GM19463 (cell line): Measurements from ENCODE around the gene CCIN.

Source experiments
- ATAC-seq: cut with Tn5 transposase; IDR thresholded peaks from one replicate; pipeline ENCODE4 v1.9.1; 2021; ENCODE audit warnings: mild to moderate bottlenecking, moderate library complexity; ENCODE audit not compliant: unreplicated experiment

The CCIN gene

GRCh38 chr9:36188212-36188611 is 19.0 kb downstream of the CCIN start:
- no peak for ATAC-seq

GRCh38 chr9:36189976-36190375 is 20.8 kb downstream of the CCIN start:
- ATAC-seq = no peak

DNA sequence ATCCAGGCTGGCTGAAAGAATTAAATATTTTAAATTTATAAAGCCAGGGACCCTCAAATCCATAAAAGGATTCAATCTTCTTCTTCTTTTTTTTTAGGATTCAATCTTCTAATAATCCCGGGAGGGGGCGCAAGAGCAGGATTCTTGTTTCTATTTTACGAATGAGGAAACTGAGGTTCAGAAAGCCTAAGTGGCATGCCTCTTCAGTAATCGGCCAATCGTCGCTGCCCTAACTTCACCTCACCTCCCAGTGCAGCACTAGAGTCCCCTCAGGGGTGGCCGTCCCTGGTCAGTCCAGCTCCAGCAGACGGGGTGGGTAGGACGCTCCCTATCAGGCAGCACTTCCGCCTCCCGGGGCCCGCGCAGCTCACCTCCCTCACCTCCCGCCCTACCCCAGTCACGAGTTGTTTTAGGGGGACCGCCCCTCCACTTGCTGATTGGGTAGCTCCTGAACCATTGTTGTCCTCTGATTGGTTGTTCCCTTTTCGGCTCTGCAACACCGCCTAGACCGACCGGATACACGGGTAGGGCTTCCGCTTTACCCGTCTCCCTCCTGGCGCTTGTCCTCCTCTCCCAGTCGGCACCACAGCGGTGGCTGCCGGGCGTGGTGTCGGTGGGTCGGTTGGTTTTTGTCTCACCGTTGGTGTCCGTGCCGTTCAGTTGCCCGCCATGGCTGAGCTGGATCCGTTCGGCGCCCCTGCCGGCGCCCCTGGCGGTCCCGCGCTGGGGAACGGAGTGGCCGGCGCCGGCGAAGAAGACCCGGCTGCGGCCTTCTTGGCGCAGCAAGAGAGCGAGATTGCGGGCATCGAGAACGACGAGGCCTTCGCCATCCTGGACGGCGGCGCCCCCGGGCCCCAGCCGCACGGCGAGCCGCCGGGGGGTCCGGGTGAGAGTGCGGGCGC is 21.5 kb downstream of the CCIN start, which contains the start of gene CLTA:
CLTA (plus strand) TSS at position 534 of the 902 bp plus-strand sequence; CDS start at position 670, 136 bp downstream.
- peak; percentile 98 for ATAC-seq

GRCh38 chr9:36191290-36191645 is 22.1 kb downstream of the CCIN start:
- no peak for ATAC-seq

DNA sequence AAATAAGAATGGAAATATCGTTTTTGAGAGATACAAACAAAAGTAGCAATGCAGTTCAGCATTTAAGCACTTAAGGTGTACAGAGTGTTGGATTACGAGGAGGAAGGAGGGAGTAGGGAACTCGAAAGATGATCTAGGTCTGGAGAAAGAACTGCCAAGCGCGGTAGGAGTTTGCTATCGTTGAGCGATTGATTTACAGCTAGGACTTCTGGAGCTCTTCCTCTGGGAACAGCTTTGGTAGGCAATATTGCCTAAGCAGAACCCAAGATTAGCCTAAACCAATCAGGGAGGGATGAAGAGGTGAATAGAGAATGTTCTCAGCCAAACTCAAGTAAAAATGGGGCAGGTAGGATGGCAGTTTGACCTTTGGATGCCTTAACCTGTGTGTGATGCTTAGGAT is 22.5 kb downstream of the CCIN start:
- ATAC-seq = no peak

- ATAC-seq = no peak
Observed at GRCh38 chr9:36192196-36192595, 23.0 kb downstream of the CCIN start.

DNA sequence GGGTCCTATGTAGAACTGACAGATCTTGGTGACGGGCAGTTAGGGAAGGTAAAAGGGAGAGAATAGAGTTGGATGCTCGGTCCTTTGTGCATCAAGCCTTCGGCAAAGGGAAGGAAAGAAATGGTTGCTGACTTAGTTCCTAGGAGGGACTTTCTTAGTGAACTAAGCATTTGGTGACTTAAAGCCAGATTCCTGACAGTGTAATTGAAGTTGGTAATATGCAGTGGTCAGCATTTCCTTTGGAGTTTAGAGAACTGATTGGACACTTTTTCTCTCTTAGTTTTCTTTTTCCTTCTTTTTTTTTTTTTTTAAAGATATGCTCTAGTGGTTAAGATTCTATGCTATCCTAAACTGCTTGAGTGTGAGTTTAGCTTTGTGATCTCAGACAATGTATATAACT is 23.8 kb downstream of the CCIN start:
- ATAC-seq = no peak

GRCh38 chr9:36194326-36195000 is 25.3 kb downstream of the CCIN start:
- ATAC-seq = no peak

GRCh38 chr9:36204906-36205547 is 35.8 kb downstream of the CCIN start:
- no peak for ATAC-seq

- no peak for ATAC-seq
Observed at GRCh38 chr9:36207016-36207415, 37.8 kb downstream of the CCIN start.

GRCh38 chr9:36207546-36208012 is 38.4 kb downstream of the CCIN start:
- no peak for ATAC-seq

- no peak for ATAC-seq
Observed at GRCh38 chr9:36208521-36209253, 39.5 kb downstream of the CCIN start.

- no peak for ATAC-seq
Observed at GRCh38 chr9:36210722-36211121, 41.5 kb downstream of the CCIN start.

GRCh38 chr9:36211510-36211909 is 42.3 kb downstream of the CCIN start:
- ATAC-seq = no peak

- no peak for ATAC-seq
Observed at GRCh38 chr9:36213387-36213786, 44.2 kb downstream of the CCIN start.

- no peak for ATAC-seq
Observed at GRCh38 chr9:36213989-36214388, 44.8 kb downstream of the CCIN start.

DNA sequence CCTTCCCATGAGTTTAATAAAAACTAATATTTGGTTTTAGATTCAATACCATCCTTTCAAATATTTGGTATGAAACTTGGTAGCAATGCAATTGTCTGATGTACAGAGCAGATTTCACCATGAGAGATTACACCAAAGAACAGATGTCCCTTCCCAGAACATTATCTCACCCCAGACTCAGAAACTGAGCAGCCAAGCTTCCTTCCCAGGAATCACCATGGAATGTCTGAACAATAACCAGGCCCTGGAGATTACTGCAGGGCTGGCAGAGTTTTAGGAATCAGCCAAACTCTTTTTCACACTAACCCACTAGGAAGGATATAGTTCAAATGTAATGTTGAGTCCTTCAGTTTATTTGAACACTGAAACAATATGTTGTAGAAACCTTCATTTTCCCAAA is 45.4 kb downstream of the CCIN start:
- no peak for ATAC-seq

- no peak for ATAC-seq
Observed at GRCh38 chr9:36217256-36217968, 48.2 kb downstream of the CCIN start.

DNA sequence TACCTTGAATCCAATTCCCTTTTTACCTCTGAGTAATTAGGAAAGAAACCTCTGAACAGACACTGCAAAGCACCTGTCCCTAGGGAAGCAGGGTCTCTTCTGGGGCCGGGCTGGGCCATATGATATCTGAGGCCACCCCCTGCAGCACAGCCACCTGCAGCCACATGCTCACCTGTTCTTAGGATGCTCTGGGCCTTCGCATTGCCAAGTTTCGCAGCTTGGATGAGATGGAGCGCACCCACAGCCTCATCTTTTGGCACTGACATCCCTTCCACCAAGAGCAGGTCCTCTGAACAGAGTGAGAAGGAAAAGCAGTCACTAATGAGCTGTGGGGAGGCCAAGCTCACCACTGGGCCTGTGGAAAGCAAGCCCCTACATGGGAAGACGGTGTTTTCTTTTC is 48.8 kb downstream of the CCIN start:
- no peak for ATAC-seq

- ATAC-seq = no peak
Observed at GRCh38 chr9:36218411-36218901, 49.3 kb downstream of the CCIN start.
